MG63 (cell line): ENCODE measurements around the gene LGMN. TPM values are rescaled to one million over a fixed set of nuclear protein-coding genes. Genes with fewer than 3 reads are reported as not detected.

Experiments used
- DNase-seq: peaks from one replicate; pipeline ENCODE4 v3.0.0-alpha.2; 2020
- H3K27me3 ChIP-seq: fragments of 250-450 bp; sonication (Bioruptor Pico); 2 replicates; pipeline ENCODE4 v1.5.1; 2020; ENCODE audit warnings: mild to moderate bottlenecking, moderate library complexity
- H3K36me3 ChIP-seq: fragments of 250-450 bp; sonication (Bioruptor Pico); 2 replicates; pipeline ENCODE4 v1.5.1; 2020; ENCODE audit warnings: mild to moderate bottlenecking, moderate library complexity
- H3K4me3 ChIP-seq: fragments of 250-450 bp; sonication (Bioruptor Pico); 2 replicates; pipeline ENCODE4 v1.5.1; 2020; ENCODE audit warnings: mild to moderate bottlenecking, moderate library complexity
- H3K9me3 ChIP-seq: fragments of 250-450 bp; sonication (Bioruptor Pico); 2 replicates; pipeline ENCODE4 v1.5.1; 2020; ENCODE audit warnings: mild to moderate bottlenecking, moderate library complexity
- total RNA-seq: library from RNA; depleted of rRNA; stranded (reverse); fragments of >200 nt; shearing (Covaris generic); gene quantifications from 2 replicates; pipeline ENCODE4 v1.2.3, GENCODE V29; 2014; ENCODE audit warnings: low replicate concordance; rRNA removed

LGMN gene
- total RNA-seq, 1 experiment from 2014 or later: 41.9 TPM

DNA sequence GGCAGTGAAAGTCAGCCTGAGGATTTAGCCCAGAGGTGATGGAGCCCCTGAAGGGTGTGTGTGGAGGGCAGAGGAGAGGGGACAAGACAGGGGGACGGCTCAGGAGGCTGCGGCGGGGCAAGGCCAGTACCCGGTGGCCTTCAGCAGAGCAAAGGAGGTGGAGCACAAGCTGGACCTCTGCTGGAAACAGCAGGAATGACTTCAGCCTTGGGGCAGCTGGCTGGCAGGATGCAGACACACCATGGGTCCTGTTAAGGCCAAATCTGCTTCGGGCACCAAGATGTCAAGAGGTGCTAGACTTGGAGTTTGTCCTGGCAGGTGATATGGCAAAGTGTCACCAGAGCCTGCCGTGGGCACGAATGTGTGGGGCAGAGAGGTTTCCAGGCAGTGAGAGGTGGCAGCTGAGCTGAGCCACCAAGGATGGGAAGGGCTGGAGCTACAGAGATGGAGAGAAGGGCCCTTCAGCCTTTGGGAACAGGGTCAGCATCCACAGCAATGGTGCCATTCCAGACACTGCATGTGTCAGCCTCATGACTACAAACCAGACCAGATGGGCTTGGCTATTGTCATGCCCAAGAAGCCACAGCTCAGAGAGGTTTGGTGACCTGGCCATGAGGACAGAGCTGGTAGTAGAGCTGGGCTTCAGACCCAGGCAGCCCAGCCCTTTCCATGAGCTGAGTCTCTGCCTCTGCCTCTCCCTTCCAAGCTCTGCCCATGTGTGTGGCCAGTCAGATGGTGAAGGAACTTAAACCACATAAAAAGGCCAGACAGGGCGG lies 91.9 kb downstream of the LGMN start:
- no peaks in the 10 kb centered on the region for H3K9me3 ChIP-seq
- no peak overlapping the region for H3K4me3 ChIP-seq
- H3K27me3 ChIP-seq: no peaks in the 10 kb centered on the region
- H3K36me3 ChIP-seq: no peaks in the 10 kb centered on the region
- no peak for DNase-seq

DNA sequence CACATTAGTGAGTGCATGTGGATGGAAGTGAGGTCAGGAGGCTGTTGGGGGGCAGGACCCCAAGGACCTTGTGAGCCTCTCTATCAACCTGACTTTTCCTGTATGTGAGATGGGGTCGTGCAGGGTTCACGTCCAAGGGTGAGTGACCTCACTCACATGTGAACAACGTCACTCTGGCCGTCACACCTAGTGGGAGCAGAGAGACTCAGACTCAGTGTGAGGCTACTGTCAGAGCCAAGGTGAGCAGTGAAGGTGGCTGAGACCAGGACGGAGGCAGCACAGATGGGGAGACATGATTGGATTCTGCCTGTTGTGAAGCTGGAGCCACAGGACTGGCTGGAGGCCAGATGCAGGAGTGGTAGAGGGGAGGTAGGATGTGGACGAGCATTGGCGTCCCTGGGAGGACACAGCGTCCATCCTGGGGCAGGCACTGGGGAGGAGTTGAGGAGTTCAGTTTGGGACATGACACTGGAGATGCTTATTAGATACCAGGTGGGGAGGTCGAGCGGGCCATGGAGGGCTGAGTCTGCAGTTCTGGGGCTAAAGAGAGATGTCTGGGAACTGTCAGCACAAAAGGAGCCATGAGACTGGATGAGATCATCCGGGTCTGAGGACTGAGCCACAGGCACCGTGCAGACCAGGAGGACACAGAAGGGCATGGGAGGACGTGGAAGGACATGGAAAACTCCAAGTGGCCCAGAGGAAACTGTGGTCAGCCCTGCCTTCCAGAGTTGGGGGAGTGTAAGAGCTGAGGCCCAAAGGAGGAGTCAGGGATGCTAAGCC lies 92.8 kb downstream of the LGMN start:
- H3K4me3 ChIP-seq: no peak overlapping the region
- no peak for DNase-seq
- no peaks in the 10 kb centered on the region for H3K27me3 ChIP-seq
- H3K36me3 ChIP-seq: no peaks in the 10 kb centered on the region
- no peaks in the 10 kb centered on the region for H3K9me3 ChIP-seq

DNA sequence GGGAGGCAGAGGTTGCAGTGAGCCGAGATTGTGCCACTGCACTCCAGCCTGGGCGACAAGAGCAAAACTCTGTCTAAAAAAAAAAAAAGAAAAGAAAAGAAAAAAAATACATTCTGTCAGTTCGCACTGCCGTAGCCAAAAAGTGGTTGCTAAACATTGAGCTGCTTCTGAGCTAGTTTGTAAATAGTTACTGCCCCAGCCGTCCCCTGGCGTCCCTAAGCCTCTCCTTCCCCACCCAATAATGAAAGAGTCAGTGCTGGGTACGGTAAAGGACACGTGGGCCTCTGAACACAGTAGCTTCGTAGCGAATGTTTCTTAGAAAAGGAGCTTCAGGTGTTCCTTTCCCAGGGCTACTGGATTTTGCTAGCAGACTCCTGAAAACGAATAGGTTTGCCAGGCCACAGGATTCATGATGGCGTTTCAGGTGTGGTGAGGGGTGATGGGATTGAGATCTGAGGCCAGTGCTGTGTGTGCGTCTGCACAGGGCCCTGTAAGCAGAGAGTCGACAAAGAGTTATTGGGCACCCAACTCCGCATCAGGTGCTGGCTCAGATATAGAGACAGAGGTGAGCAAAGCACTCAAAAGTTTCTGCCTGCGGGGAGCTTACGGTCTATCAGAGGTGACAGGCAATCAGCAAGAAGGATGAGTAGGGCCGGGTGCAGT lies 94.1 kb downstream of the LGMN start:
- H3K36me3 ChIP-seq: no peaks in the 10 kb centered on the region
- H3K9me3 ChIP-seq: no peaks in the 10 kb centered on the region
- H3K27me3 ChIP-seq: no peaks in the 10 kb centered on the region
- no peak overlapping the region for H3K4me3 ChIP-seq
- DNase-seq: no peak

Other genes starting within 250 kb of the LGMN start
- gene RIN3, start 234.8 kb downstream of the LGMN start, total RNA-seq: 1.4 and 2.2 TPM in 2 replicates
- gene GOLGA5, start 45.7 kb upstream of the LGMN start, total RNA-seq: 9.1 and 14.2 TPM in 2 replicates
- not detected in 2 replicates for gene CHGA, start 174.5 kb upstream of the LGMN start, total RNA-seq